Ammon's horn (tissue), 1 donor: ENCODE data around the gene L3MBTL4.
"Not testable (repeated sequence)": the region's sequence is repeated elsewhere in the genome, so short reads cannot be mapped to it uniquely, and the experiment has no call there.

Experiments used
- DNase-seq: peaks from one replicate; pipeline ENCODE4 v3.0.0-alpha.2; 2016; ENCODE audit warnings: low spot score

Gene L3MBTL4

DNA sequence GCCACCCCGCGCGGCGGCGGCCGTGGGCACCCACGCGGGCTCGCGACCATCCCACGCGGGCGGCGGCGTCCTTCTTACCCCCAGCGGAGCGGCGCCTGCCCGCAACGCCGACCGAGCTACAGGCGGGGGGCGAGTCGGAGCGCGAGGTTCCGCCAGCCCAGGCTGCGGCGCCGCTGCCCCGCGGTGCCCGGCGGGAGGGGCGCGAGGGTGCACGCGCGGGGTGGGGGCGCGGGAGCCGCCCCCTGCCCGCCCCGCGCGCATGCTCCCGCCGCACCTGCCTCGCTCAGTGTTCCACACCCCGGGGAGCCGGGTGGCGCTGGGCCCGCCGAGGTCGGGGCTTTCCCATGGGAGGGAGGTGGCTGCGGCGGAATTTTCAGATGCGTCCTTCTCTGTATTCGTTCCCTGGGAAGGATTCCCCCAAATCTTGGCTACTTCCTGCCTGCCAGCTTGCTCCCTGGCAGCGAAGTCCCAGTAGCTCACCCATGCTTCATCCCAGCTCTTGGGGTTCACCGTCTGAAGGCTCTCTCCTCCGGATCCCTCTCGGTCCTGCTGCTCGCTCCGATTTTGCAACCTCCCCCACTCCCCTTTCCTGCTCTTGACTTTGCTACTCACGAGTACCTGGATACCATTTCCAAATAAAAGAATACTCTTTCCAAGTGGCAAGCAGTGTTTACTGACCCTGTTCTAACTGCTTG, at the start of gene L3MBTL4:
Gene L3MBTL4 (minus strand): TSS at position 189 of the 695 bp plus-strand sequence. CDS start 103,286 bp downstream, outside the sequence.
- DNase-seq, result peak; percentile 38

GRCh38 chr18:6452194-6452593, 37.5 kb upstream of the L3MBTL4 start:
- DNase-seq, result no peak

- DNase-seq, result no peak
Measured at GRCh38 chr18:6449213-6449612, 34.5 kb upstream of the L3MBTL4 start.

DNA sequence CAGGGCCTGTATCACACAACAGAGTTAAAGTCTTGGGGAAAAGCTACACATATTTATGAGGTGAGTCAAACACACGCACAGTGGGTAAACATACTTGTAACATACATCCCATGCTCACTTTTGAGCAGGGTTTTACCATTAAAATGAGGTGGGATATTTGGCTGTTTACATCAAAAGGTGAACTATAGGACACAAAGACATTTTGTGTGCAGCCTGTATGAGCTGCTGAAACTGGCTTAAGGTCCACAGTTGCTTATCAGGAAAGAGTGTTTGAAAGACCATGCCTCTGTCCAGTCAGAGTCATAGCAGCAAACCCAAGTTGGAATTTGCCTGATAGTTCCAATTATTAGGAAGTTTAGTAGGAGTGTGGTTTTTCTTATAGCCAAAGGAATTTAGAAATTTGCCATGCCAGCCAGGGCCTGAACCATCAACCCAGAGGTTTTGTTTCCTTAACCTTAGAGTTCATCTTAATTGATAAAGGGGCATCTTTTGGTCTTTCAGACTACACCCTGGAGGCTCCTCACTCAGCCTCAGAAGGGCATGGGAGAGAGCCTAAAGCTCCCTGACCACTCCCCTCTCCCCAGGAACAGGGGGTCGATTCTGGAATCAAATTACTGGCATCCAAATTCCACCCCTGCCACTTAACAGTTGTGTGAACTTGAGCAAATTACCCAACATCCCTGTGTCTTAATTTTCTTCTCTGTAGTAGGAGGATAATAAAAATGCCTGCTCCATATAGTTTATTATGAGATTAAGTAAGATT, 29.9 kb upstream of the L3MBTL4 start:
- DNase-seq, result no peak

- DNase-seq, result no peak
Measured at GRCh38 chr18:6441200-6441599, 26.5 kb upstream of the L3MBTL4 start.

- DNase-seq, result no peak
Measured at GRCh38 chr18:6437937-6438818, 23.5 kb upstream of the L3MBTL4 start.

- DNase-seq, result no peak
Measured at GRCh38 chr18:6435731-6436130, 21.0 kb upstream of the L3MBTL4 start.

DNA sequence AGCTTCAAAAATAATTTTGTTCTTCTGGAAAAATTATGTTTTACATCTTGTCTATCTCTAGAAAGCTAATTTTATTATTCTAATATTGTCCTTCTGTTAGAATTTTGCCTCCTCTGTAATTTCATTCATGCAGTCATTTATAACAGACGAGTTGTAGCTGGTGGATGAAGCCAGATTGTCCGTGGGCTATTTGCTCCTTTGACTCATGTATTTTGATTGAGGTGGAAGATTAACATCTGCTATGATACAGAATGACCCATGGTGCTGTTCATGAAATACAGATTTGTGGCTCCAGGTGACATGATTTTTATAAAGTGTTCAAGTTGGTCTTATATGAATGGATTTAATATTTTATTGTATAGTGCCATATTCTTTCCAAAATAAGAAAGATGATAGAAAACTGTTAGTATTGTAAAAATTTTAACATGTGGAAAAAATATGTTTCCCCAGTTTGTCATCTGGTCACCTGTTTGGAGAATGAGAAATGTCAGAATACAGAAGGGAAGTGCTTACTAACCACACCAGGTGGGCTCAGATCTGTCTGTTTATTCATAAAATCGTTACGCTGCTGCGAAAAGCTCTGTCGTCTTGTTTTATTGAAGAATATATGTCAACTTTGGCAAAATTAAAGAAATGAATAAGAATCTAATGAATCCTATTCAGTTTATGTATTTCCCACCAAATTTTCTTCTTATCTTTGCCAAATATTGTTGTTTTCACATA, 20.4 kb upstream of the L3MBTL4 start:
- no peak for DNase-seq

DNA sequence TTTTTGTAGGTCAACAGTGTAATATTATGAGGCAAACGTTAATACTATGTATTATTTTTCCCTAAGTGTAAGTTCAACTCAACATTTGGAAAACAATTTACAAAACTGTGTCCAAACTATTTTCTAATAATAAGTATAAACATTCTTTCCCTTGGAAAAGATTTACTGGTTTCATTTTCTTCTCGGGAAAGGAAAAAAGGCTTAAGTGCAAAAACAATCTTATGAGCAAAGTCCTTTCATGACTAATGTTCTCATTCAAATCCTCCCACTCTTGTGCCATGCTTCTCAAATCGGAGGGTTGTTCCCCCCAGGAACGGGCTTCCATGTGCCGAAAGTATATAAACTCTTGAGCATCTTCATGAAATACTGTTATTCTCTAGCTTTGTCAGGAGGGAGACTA, 19.8 kb upstream of the L3MBTL4 start:
- DNase-seq, result no peak

DNA sequence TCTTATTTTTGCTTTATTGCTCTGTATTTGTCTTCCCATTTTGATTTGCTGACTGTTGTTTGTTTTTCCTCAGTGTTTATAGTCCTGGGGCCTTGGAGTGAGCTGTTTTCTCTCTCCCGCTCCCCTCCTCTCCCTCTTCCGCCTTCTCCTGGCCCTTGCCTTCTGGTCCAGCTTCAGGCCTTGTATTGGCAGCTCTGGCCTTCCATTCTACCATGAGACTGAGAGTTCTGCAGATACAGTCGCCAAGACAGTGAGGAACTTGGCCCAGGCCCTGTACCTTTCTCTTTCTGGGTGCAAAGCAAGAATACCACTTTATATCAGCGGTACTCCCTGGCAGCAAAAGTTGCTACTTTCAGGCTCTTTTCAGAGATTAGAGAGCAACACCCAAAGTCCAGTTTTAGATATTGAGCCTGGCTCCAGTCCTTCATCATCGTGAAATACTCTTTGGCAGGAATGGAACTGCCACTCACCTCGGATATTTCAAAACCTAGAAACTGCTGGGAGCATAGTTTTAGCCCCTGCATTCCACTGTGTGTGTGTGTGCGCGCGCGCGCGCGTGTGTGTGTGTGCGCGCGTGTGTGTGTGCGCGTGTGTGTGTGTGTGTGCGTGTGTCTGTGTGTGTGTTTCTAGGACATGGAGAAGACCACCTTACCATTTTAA, 17.1 kb upstream of the L3MBTL4 start:
- no peak for DNase-seq

GRCh38 chr18:6428851-6429395, 14.2 kb upstream of the L3MBTL4 start:
- DNase-seq, result no peak

DNA sequence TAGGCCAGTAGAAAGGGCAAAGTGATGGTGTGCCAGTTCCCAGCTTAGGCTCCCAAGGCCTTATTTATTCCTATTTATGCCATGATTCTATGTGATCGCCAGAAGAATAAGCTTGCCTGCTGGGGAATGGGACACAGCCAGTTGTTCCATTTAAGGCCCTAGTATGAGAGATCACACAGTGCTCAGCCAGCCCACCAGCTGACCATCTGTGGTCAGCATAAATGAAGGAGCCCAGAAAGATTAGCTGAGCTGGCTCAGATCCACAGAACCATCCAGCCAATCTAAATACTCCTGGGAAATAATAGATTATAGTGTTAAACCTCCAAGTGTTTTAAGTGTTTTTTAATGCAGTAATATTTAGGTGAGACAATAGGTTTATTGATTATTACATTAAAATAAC, 12.6 kb upstream of the L3MBTL4 start:
- no peak for DNase-seq

GRCh38 chr18:6423289-6423688, 8.6 kb upstream of the L3MBTL4 start:
- DNase-seq, result no peak

DNA sequence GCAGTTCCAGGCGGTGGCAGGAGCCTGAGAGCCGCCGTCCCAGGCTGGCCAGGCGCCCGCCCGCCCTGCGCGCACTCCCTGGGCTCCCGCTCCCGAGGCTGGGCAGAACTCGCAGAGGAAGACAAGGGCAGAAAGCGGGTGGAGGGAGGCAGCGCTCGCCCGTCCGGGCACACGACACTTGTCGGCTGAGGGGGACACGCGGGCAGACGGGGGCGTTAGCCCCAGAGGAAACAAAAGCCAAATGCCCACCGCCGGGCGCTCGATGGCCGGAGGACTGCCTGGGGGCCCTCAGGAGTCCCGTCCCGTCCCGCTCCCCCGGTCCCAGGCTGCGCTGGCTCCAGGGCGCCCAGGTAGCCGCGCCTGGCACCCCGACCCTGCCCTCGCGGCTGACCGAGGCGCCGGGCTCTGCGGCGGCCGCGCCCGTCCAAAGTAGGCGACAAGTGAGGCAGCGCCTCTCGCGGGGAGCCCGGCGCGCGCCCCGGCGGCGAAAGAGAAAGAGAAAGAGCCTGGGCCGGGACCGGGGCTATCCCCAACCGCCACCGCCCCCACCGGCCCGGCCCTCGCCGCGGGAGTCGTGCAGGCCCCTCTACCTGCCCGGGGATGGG, 491 bp downstream of the L3MBTL4 start:
- peak; percentile 65 for DNase-seq

DNA sequence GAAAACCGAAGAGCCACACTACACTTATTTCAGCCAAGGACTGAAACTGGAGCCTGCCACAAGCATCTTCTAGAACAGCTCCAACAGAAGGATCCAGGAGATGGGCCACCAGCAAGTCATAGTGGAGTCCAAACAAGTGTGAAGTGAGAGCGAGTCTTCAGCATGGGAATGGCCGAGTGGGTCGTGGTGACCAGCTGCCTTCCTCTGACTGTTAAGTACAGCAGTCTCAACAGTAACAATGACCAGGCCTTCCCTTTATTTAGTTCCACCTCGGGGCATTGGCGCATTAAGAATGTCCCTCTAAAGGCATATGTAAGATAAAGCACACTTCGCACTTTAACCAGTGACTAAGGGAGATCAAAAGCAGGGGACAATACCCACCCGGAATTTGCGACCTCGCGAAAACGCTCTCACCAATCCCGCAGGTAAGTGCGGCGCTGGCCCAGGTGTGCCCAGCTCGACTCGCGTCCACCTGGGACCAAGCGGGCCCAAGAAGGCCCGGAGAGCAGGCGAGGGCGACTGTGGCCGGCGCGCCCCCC, 1.1 kb downstream of the L3MBTL4 start:
- DNase-seq, result peak; percentile 40

GRCh38 chr18:6412933-6413472, 1.7 kb downstream of the L3MBTL4 start:
- DNase-seq, result no peak

DNA sequence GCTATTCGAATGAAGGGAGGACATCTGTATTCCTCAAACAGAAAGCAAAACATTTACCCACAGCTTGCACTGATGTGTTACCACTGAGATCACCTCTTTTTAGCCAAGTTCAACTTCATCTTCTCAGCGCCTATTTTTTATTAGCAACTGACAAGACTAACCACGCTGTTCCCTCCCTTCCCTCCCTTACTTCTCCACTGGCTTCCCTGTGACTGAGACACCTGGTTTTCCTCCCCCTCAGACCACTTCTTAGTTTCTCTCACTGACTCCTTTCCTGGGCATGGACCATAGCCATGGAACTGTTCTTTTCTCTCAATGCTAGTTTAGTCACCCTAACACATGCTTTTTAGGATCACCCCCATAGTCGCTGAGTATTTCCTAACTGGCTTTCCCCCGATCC, 3.3 kb downstream of the L3MBTL4 start:
- DNase-seq, result no peak

GRCh38 chr18:6409933-6410332, 4.8 kb downstream of the L3MBTL4 start:
- no peak for DNase-seq

DNA sequence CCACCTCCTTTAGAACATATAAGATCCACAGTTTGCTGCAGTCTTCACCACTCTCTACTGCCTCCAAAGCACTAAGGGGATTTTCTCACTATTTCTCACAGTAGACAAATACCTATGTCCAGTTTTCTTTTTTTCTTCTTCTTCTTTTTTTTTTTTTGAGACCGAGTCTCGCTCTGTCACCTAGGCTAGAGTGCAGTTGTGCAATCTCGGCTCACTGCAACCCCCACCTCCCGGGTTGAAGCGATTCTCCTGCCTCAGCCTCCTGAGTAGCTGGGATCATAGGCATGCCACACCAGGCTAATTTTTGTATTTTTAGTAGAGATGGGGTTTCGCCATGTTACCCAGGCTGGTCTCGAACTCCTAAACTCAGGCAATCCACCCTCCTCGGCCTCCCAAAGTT, 6.2 kb downstream of the L3MBTL4 start:
- not testable (repeated sequence) for DNase-seq

GRCh38 chr18:6406910-6407470, 7.7 kb downstream of the L3MBTL4 start:
- peak; percentile 45 for DNase-seq
